WTC11 (cell line): ENCODE measurements around the gene CEP152. TPM values are rescaled to one million over a fixed set of nuclear protein-coding genes. Genes with fewer than 3 reads are reported as not detected.

Experiments
- ATAC-seq: fragments of 200-7000 bp; cut with Tn5 transposase; 2 replicates; pipeline ENCODE4 v1.10.0; 2021; ENCODE audit warnings: mild to moderate bottlenecking, moderate library complexity
- CTCF ChIA-PET: fragments of 300-600 bp; sonication (Branson Sonifier 250); formaldehyde crosslinking; loops from one replicate; lab custom pipeline; 2021; ENCODE audit warnings: antibody characterized with exemption; lab: Charles Lee
- POLR2A ChIA-PET: fragments of 350-600 bp; sonication (Branson Sonifier 250); formaldehyde crosslinking; loops from one replicate; lab custom pipeline; 2021; ENCODE audit warnings: antibody characterized with exemption; lab: Charles Lee
- DNase-seq: peaks from one replicate; pipeline ENCODE4 v3.0.0; 2021; ENCODE audit warnings: low spot score
- H3K27ac Mint-ChIP-seq: 2 replicates; pipeline ENCODE4 v1.8.0; 2021; ENCODE audit warnings: mixed read lengths
- H3K27me3 Mint-ChIP-seq: 2 replicates; pipeline ENCODE4 v1.8.0; 2021; ENCODE audit warnings: low read depth, mild to moderate bottlenecking, moderate library complexity, mixed read lengths
- H3K36me3 Mint-ChIP-seq: 2 replicates; pipeline ENCODE4 v1.8.0; 2021; ENCODE audit warnings: mixed read lengths
- H3K4me1 Mint-ChIP-seq: 2 replicates; pipeline ENCODE4 v1.8.0; 2022; ENCODE audit warnings: mixed read lengths
- H3K4me3 Mint-ChIP-seq: 2 replicates; pipeline ENCODE4 v1.8.0; 2021; ENCODE audit warnings: mild to moderate bottlenecking, moderate library complexity, mixed read lengths
- H3K9me3 Mint-ChIP-seq: 2 replicates; pipeline ENCODE4 v1.8.0; 2021; ENCODE audit warnings: mixed read lengths
- ATF1 ChIP-seq: sonication (generic); formaldehyde crosslinking; IDR thresholded peaks from 2 replicates; pipeline ENCODE4 v1.8.1; 2023; ENCODE audit warnings: mild to moderate bottlenecking, moderate library complexity, missing genetic modification reagents
- CREB1 ChIP-seq: sonication (generic); formaldehyde crosslinking; IDR thresholded peaks from 2 replicates; pipeline ENCODE4 v1.8.0; 2023; ENCODE audit warnings: mild to moderate bottlenecking, missing genetic modification reagents
- FOXK1 ChIP-seq: sonication (generic); formaldehyde crosslinking; IDR thresholded peaks from 2 replicates; pipeline ENCODE4 v1.8.0; 2022; ENCODE audit warnings: mild to moderate bottlenecking, moderate library complexity, missing genetic modification reagents
- HMGA2 ChIP-seq: fragments of 250-450 bp; sonication (Bioruptor Pico); IDR thresholded peaks from 2 replicates; pipeline ENCODE4 v1.4.0; 2021; ENCODE audit warnings: mild to moderate bottlenecking, moderate library complexity
- JAZF1 ChIP-seq: fragments of 250-450 bp; sonication (Bioruptor Pico); IDR thresholded peaks from 2 replicates; pipeline ENCODE4 v1.9.0; 2021; ENCODE audit warnings: moderate library complexity, mild to moderate bottlenecking, inconsistent platforms
- SMAD3 ChIP-seq: sonication (generic); formaldehyde crosslinking; IDR thresholded peaks from 2 replicates; pipeline ENCODE4 v1.8.0; 2022; ENCODE audit warnings: missing genetic modification reagents, mild to moderate bottlenecking, borderline replicate concordance
- SMAD4 ChIP-seq: sonication (generic); formaldehyde crosslinking; IDR thresholded peaks from 2 replicates; pipeline ENCODE4 v1.8.0; 2022; ENCODE audit warnings: mild to moderate bottlenecking, missing genetic modification reagents
- SP1 ChIP-seq: sonication (generic); formaldehyde crosslinking; conservative IDR thresholded peaks from 2 replicates; pipeline ENCODE4 v1.8.1; 2022; ENCODE audit warnings: missing genetic modification reagents
- STAT6 ChIP-seq: sonication (generic); formaldehyde crosslinking; conservative IDR thresholded peaks from 2 replicates; pipeline ENCODE4 v1.8.1; 2023; ENCODE audit warnings: mild to moderate bottlenecking, low read depth, missing genetic modification reagents, moderate library complexity
- TEAD4 ChIP-seq: sonication (generic); formaldehyde crosslinking; IDR thresholded peaks from 2 replicates; pipeline ENCODE4 v1.8.0; 2022; ENCODE audit warnings: mild to moderate bottlenecking, missing genetic modification reagents
- ZNF423 ChIP-seq: fragments of 250-450 bp; sonication (Bioruptor Pico); IDR thresholded peaks from 2 replicates; pipeline ENCODE4 v2.1.2; 2022; ENCODE audit warnings: mild to moderate bottlenecking, moderate library complexity
- ZNF671 ChIP-seq: fragments of 250-450 bp; sonication (Bioruptor Pico); IDR thresholded peaks from 2 replicates; pipeline ENCODE4 v1.8.0; 2021; ENCODE audit warnings: mild to moderate bottlenecking
- total RNA-seq: library from RNA; stranded (reverse); gene quantifications from 3 replicates; pipeline ENCODE4 v1.2.3, GENCODE V29; 2021
- TF ChIP-seq, protein P1 (sequence below): fragments of 200-600 bp; IDR thresholded peaks from 2 replicates; pipeline ENCODE4 v1.8.0; 2022; ENCODE audit warnings: antibody characterized with exemption
- TF ChIP-seq, protein P2 (sequence below): sonication (generic); formaldehyde crosslinking; IDR thresholded peaks from 2 replicates; pipeline ENCODE4 v1.8.1; 2023; ENCODE audit warnings: mild to moderate bottlenecking, missing genetic modification reagents, moderate library complexity
- TF ChIP-seq, protein P3 (sequence below): fragments of 250-450 bp; sonication (Bioruptor Pico); IDR thresholded peaks from 2 replicates; pipeline ENCODE4 v1.8.0; 2021; ENCODE audit warnings: mild to moderate bottlenecking
- TF ChIP-seq, protein P4 (sequence below): sonication (generic); formaldehyde crosslinking; IDR thresholded peaks from 2 replicates; pipeline ENCODE4 v1.8.0; 2022; ENCODE audit warnings: mild to moderate bottlenecking, missing genetic modification reagents
- TF ChIP-seq, protein P5 (sequence below): fragments of 250-450 bp; sonication (Bioruptor Pico); IDR thresholded peaks from 2 replicates; pipeline ENCODE4 v1.9.0; 2021; ENCODE audit warnings: mild to moderate bottlenecking
- TF ChIP-seq, protein P6 (sequence below): fragments of 250-450 bp; sonication (Bioruptor Pico); IDR thresholded peaks from 2 replicates; pipeline ENCODE4 v2.1.2; 2022; ENCODE audit warnings: mild to moderate bottlenecking, moderate library complexity
- TF ChIP-seq, protein P7 (sequence below): sonication (generic); formaldehyde crosslinking; IDR thresholded peaks from 2 replicates; pipeline ENCODE4 v1.8.1; 2022; ENCODE audit warnings: mild to moderate bottlenecking, moderate library complexity, missing genetic modification reagents

The CEP152 gene
- total RNA-seq, 1 experiment from 2014 or later: 16.7 TPM

- Mint-ChIP-seq H3K36me3 (peaks cover 23% of the 10 kb centered on the region), H3K4me1 (peaks cover 11% of the 10 kb centered on the region), H3K9me3 (no peaks in the 10 kb centered on the region), H3K4me3 (no peak overlapping the region), H3K27ac (no peak overlapping the region), H3K27me3 (no peaks in the 10 kb centered on the region)
- ATAC-seq (no peak), DNase-seq (no peak)
- POLR2A ChIA-PET: no interaction called here
- CTCF ChIA-PET: no interaction called here
- no peak for TF ChIP-seq FOXK1
- no peak for TF ChIP-seq STAT6
- no peak for TF ChIP-seq ATF1
- TF ChIP-seq SMAD3 (CRISPR knock-in tag): no peak
- no peak for TF ChIP-seq JAZF1 (CRISPR knock-in tag)
- TF ChIP-seq, protein P1, sequence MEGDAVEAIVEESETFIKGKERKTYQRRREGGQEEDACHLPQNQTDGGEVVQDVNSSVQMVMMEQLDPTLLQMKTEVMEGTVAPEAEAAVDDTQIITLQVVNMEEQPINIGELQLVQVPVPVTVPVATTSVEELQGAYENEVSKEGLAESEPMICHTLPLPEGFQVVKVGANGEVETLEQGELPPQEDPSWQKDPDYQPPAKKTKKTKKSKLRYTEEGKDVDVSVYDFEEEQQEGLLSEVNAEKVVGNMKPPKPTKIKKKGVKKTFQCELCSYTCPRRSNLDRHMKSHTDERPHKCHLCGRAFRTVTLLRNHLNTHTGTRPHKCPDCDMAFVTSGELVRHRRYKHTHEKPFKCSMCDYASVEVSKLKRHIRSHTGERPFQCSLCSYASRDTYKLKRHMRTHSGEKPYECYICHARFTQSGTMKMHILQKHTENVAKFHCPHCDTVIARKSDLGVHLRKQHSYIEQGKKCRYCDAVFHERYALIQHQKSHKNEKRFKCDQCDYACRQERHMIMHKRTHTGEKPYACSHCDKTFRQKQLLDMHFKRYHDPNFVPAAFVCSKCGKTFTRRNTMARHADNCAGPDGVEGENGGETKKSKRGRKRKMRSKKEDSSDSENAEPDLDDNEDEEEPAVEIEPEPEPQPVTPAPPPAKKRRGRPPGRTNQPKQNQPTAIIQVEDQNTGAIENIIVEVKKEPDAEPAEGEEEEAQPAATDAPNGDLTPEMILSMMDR: no peak
- TF ChIP-seq ZNF671: no peak
- TF ChIP-seq, protein P2, sequence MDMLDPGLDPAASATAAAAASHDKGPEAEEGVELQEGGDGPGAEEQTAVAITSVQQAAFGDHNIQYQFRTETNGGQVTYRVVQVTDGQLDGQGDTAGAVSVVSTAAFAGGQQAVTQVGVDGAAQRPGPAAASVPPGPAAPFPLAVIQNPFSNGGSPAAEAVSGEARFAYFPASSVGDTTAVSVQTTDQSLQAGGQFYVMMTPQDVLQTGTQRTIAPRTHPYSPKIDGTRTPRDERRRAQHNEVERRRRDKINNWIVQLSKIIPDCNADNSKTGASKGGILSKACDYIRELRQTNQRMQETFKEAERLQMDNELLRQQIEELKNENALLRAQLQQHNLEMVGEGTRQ (CRISPR knock-in tag): no peak
- no peak for TF ChIP-seq ZNF423 (CRISPR knock-in tag)
- no peak for TF ChIP-seq HMGA2 (CRISPR knock-in tag)
- TF ChIP-seq, protein P3, sequence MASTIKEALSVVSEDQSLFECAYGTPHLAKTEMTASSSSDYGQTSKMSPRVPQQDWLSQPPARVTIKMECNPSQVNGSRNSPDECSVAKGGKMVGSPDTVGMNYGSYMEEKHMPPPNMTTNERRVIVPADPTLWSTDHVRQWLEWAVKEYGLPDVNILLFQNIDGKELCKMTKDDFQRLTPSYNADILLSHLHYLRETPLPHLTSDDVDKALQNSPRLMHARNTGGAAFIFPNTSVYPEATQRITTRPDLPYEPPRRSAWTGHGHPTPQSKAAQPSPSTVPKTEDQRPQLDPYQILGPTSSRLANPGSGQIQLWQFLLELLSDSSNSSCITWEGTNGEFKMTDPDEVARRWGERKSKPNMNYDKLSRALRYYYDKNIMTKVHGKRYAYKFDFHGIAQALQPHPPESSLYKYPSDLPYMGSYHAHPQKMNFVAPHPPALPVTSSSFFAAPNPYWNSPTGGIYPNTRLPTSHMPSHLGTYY (CRISPR knock-in tag): no peak
- TF ChIP-seq SP1 (CRISPR knock-in tag): no peak
- TF ChIP-seq CREB1 (CRISPR knock-in tag): no peak
- TF ChIP-seq, protein P4, sequence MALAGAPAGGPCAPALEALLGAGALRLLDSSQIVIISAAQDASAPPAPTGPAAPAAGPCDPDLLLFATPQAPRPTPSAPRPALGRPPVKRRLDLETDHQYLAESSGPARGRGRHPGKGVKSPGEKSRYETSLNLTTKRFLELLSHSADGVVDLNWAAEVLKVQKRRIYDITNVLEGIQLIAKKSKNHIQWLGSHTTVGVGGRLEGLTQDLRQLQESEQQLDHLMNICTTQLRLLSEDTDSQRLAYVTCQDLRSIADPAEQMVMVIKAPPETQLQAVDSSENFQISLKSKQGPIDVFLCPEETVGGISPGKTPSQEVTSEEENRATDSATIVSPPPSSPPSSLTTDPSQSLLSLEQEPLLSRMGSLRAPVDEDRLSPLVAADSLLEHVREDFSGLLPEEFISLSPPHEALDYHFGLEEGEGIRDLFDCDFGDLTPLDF (CRISPR knock-in tag): no peak
- TF ChIP-seq, protein P5, sequence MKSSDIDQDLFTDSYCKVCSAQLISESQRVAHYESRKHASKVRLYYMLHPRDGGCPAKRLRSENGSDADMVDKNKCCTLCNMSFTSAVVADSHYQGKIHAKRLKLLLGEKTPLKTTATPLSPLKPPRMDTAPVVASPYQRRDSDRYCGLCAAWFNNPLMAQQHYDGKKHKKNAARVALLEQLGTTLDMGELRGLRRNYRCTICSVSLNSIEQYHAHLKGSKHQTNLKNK: no peak
- TF ChIP-seq TEAD4 (CRISPR knock-in tag): no peak
- TF ChIP-seq, protein P6, sequence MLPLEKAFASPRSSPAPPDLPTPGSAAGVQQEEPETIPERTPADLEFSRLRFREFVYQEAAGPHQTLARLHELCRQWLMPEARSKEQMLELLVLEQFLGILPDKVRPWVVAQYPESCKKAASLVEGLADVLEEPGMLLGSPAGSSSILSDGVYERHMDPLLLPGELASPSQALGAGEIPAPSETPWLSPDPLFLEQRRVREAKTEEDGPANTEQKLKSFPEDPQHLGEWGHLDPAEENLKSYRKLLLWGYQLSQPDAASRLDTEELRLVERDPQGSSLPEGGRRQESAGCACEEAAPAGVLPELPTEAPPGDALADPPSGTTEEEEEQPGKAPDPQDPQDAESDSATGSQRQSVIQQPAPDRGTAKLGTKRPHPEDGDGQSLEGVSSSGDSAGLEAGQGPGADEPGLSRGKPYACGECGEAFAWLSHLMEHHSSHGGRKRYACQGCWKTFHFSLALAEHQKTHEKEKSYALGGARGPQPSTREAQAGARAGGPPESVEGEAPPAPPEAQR (CRISPR knock-in tag): no peak
- TF ChIP-seq SMAD4 (CRISPR knock-in tag): no peak
- TF ChIP-seq, protein P7, sequence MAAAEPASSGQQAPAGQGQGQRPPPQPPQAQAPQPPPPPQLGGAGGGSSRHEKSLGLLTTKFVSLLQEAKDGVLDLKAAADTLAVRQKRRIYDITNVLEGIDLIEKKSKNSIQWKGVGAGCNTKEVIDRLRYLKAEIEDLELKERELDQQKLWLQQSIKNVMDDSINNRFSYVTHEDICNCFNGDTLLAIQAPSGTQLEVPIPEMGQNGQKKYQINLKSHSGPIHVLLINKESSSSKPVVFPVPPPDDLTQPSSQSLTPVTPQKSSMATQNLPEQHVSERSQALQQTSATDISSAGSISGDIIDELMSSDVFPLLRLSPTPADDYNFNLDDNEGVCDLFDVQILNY: no peak
Measured at GRCh38 chr15:48757661-48758060, 53.2 kb downstream of the CEP152 start.
